ENCODE results near the gene BCL2. TPM values are rescaled to one million over a fixed set of nuclear protein-coding genes. Genes with fewer than 3 reads are reported as not detected.
"Not testable (repeated sequence)": the region's sequence is repeated elsewhere in the genome, so short reads cannot be mapped to it uniquely, and the experiment has no call there.

The BCL2 gene
- total and polyA plus RNA-seq, 7 donors, result 1.1 to 27.0 (median 8.9) TPM

DNA sequence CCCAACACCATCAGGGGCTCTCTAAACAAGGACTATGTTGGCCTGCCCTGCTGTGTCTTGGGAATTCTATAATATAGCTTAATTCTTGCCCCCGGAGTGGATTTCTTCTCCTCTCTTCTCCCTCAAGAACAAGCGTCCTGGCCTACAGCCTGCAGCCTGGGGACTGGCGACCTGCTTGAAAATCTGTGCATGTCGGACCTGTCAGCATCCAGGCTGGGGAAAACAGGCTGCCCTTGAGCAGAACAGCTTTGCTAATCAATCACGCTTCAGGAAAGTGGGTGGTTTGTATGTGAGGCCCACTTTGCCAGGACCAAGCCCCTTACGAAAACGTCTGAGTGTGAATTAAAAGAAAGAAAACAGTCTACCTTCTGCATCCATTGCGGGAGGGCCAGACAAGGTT is 116.7 kb downstream of the BCL2 start:
- TF ChIP-seq, protein P1, sequence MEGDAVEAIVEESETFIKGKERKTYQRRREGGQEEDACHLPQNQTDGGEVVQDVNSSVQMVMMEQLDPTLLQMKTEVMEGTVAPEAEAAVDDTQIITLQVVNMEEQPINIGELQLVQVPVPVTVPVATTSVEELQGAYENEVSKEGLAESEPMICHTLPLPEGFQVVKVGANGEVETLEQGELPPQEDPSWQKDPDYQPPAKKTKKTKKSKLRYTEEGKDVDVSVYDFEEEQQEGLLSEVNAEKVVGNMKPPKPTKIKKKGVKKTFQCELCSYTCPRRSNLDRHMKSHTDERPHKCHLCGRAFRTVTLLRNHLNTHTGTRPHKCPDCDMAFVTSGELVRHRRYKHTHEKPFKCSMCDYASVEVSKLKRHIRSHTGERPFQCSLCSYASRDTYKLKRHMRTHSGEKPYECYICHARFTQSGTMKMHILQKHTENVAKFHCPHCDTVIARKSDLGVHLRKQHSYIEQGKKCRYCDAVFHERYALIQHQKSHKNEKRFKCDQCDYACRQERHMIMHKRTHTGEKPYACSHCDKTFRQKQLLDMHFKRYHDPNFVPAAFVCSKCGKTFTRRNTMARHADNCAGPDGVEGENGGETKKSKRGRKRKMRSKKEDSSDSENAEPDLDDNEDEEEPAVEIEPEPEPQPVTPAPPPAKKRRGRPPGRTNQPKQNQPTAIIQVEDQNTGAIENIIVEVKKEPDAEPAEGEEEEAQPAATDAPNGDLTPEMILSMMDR (IDR thresholded peaks at IDR 0.05), result no peak
- intact Hi-C loops (cut with DNase I), result no loop called here
- 70 to 79% (median 71%) methylated on average over 8 of the region's 8 CpGs for WGBS, 3 donors
- DNase-seq, result no peak
- Histone ChIP-seq H3K4me1 (peaks cover 39% of the 10 kb centered on the region), H3K9me3 (no peaks in the 10 kb centered on the region), H3K27me3 (ENCODE audit: insufficient read depth in 3 of 3, low read length in 2 of 3) (no peaks in the 10 kb centered on the region), H3K4me3 (no peak overlapping the region), H3K36me3 (ENCODE audit: insufficient read depth in 1 of 2, low read depth in 1 of 2) (no peaks in the 10 kb centered on the region), H3K27ac (no peak overlapping the region)
- no peak for ATAC-seq

DNA sequence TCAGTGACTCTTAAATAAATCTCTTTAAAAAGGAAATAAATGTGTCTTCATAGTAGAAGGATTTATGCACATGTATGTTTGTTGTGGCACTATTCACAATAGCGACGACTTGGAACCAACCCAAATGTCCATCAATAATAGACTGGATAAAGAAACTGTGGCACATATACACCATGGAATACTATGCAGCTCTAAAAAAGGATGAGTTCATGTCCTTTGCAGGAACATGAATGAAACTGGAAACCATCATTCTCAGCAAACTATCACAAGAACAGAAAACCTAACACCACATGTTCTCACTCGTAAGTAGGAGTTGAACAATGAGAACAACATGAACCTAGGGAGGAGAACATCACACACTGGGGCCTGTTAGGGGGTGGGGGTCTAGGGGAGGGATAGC is 118.1 kb downstream of the BCL2 start:
- H3K4me3 ChIP-seq; H3K36me3 ChIP-seq (ENCODE audit: insufficient read depth in 1 of 2, low read depth in 1 of 2); ATAC-seq; DNase-seq; H3K27ac ChIP-seq; H3K27me3 ChIP-seq (ENCODE audit: insufficient read depth in 3 of 3, low read length in 2 of 3); intact Hi-C loops (cut with DNase I); H3K9me3 ChIP-seq: not testable (repeated sequence)
- peaks cover 38% of the 10 kb centered on the region for H3K4me1 ChIP-seq
- 79 to 99% (median 84%) methylated on average over 3 of the region's 3 CpGs for WGBS, 3 donors

DNA sequence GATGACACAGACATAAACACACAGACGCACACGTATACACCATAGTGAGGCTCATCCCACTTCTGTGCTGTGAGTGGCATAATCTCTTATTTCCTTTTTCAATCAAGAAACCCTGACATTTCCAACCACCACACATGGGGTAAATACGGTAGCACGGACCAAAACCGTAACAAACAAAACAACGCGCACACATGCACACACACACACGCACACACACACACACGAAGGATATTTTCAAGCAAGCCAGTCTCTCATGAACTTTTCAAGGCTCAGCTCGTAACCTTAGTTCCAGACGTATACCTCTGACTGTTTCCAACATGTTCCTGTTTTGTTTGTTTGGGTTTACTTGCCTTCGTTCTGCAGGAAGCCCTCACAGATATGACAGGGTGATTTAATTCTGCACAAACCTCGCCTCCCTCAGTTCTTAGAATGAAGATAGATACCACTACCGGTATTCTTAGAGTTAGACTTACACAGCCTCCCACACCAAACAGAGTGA is 119.8 kb downstream of the BCL2 start:
- Histone ChIP-seq H3K27me3 (ENCODE audit: insufficient read depth in 3 of 3, low read length in 2 of 3) (no peaks in the 10 kb centered on the region), H3K4me3 (no peak overlapping the region), H3K36me3 (ENCODE audit: insufficient read depth in 1 of 2, low read depth in 1 of 2) (no peaks in the 10 kb centered on the region), H3K4me1 (peaks cover 53% of the 10 kb centered on the region), H3K27ac (no peak overlapping the region), H3K9me3 (no peaks in the 10 kb centered on the region)
- TF ChIP-seq, protein P1 (IDR thresholded peaks at IDR 0.05), result no peak
- intact Hi-C loops (cut with DNase I), result loop anchor here in 1 of 2 donors (5.0 kb wide), 1 partner anchor 38 kb away; no protein-coding TSS in a partner anchor
- no peak for DNase-seq
- ATAC-seq, result peak in 1 of 4 donors; percentile 23
- WGBS, 3 donors, result 59 to 80% (median 59%) methylated on average over 14 of the region's 14 CpGs

DNA sequence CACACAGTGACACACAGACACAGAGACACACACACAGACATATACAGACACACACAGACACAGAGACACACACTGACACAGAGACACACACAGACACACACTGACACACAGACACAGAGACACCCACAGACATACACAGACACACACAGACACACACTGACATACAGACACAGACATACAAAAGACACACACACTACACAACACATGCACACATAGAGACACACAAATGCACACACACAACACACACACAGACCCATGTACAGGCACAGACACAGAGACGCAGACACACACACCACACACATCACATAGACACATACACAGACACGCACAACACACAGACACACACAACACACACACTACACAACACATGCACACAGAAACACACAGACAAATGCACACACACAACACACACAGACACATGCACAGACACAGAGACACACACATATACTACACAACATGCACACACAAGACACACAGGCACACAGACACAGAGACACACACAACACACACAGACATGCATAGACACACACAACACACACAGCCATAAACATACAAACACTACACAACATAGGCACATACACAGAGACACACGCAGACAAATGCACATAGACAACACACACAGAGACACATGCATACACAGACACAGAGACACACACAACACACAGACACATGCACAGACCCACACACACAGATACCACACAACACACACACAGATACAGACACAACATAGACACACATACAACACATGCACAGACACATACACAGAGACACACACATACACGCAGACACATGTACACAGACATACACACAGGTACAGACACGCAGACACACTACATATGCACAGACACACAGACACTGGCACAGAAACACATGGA is 120.5 kb downstream of the BCL2 start:
- DNase-seq, result no peak
- WGBS, 3 donors, result 96 to 99% (median 98%) methylated on average over 5 of the region's 5 CpGs
- Histone ChIP-seq H3K9me3 (no peaks in the 10 kb centered on the region), H3K36me3 (ENCODE audit: insufficient read depth in 1 of 2, low read depth in 1 of 2) (no peaks in the 10 kb centered on the region), H3K27me3 (ENCODE audit: insufficient read depth in 3 of 3, low read length in 2 of 3) (no peaks in the 10 kb centered on the region), H3K4me1 (peaks cover 51% of the 10 kb centered on the region), H3K27ac (no peak overlapping the region), H3K4me3 (no peak overlapping the region)
- ATAC-seq, result no peak
- intact Hi-C loops (cut with DNase I), result loop anchor here in 1 of 2 donors (5.0 kb wide), 1 partner anchor 38 kb away; no protein-coding TSS in a partner anchor
- TF ChIP-seq, protein P1 (IDR thresholded peaks at IDR 0.05), result no peak

DNA sequence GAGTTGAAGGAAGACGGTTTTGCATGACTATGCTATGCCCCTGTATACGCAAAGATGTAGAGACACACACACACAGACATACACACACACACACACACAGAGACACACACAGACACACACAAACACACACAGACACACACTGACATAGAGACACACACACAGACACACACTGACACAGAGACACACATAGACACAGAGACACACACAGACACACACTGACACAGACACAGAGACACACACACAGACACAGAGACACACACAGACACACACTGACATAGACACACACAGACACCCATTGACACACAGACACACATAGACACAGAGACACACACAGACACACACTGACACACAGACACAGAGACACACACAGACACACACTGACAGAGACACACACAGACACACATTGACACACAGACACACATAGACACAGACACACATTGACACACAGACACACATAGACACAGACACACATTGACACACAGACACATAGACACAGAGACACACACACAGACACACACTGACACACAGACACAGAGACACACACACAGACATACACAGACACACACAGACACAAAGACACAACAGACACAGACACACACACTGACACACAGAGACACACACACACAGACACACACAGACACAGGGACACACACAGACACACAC is 121.3 kb downstream of the BCL2 start:
- Histone ChIP-seq H3K27me3 (ENCODE audit: insufficient read depth in 3 of 3, low read length in 2 of 3) (no peaks in the 10 kb centered on the region), H3K4me3 (no peak overlapping the region), H3K36me3 (ENCODE audit: insufficient read depth in 1 of 2, low read depth in 1 of 2) (no peaks in the 10 kb centered on the region), H3K4me1 (peaks cover 48% of the 10 kb centered on the region), H3K9me3 (no peaks in the 10 kb centered on the region), H3K27ac (no peak overlapping the region)
- intact Hi-C loops (cut with DNase I), result loop anchor here in 1 of 2 donors (5.0 kb wide), 1 partner anchor 39 kb away; no protein-coding TSS in a partner anchor
- TF ChIP-seq, protein P1 (IDR thresholded peaks at IDR 0.05), result no peak
- WGBS, 3 donors, result 79 to 91% (median 82%) methylated on average over 2 of the region's 2 CpGs
- ATAC-seq, result no peak
- no peak for DNase-seq
